ENCODE measurements around the gene FCMR. TPM values are rescaled to one million over a fixed set of nuclear protein-coding genes. Genes with fewer than 3 reads are reported as not detected.

FCMR gene, protein sequence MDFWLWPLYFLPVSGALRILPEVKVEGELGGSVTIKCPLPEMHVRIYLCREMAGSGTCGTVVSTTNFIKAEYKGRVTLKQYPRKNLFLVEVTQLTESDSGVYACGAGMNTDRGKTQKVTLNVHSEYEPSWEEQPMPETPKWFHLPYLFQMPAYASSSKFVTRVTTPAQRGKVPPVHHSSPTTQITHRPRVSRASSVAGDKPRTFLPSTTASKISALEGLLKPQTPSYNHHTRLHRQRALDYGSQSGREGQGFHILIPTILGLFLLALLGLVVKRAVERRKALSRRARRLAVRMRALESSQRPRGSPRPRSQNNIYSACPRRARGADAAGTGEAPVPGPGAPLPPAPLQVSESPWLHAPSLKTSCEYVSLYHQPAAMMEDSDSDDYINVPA
- total RNA-seq = 0.38 TPM in 1 of 2 replicates, not detected in the other

DNA sequence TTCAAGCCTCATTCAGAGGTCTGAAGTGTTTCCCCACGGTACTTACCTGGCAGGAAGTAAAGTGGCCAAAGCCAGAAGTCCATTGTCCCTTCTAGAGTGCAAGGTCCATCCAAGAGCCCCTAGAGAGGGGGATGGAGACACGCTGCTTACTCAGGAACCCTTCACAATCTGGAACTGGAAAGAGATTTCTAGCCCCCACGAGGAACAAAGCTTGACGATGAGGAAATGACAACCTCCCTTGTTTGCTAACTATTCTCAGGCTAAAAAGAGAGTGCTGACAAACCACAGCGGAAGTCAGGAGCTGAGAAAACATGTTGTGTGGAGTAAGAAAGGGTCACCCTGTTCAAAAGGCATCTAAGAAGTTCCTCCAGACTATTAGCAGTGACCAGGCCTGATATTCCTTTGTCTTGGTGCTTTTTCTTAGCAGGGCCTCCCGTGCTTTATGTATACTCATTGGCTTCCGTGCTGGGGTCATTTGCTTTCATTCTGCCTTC, at the start of gene FCMR:
TSS of gene FCMR (minus strand) at position 170 of the 494 bp plus-strand sequence. CDS start at position 83, 87 bp downstream.
- TF ChIP-seq, protein P1, sequence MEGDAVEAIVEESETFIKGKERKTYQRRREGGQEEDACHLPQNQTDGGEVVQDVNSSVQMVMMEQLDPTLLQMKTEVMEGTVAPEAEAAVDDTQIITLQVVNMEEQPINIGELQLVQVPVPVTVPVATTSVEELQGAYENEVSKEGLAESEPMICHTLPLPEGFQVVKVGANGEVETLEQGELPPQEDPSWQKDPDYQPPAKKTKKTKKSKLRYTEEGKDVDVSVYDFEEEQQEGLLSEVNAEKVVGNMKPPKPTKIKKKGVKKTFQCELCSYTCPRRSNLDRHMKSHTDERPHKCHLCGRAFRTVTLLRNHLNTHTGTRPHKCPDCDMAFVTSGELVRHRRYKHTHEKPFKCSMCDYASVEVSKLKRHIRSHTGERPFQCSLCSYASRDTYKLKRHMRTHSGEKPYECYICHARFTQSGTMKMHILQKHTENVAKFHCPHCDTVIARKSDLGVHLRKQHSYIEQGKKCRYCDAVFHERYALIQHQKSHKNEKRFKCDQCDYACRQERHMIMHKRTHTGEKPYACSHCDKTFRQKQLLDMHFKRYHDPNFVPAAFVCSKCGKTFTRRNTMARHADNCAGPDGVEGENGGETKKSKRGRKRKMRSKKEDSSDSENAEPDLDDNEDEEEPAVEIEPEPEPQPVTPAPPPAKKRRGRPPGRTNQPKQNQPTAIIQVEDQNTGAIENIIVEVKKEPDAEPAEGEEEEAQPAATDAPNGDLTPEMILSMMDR (IDR thresholded peaks at IDR 0.05; ENCODE audit: insufficient read depth, low read length, severe bottlenecking) = no peak
- FAIRE-seq (no peak), DNase-seq (ENCODE audit: low read depth) (peak; percentile 54)
- Histone ChIP-seq H3K36me3 (ENCODE audit: control insufficient read depth, insufficient read depth, low read length) (no peaks in the 10 kb centered on the region), H3K27me3 (ENCODE audit: control insufficient read depth, insufficient read depth, low read length) (no peaks in the 10 kb centered on the region), H3K4me3 (ENCODE audit: low read depth, low read length) (no peak within 1 kb of the TSS)

DNA sequence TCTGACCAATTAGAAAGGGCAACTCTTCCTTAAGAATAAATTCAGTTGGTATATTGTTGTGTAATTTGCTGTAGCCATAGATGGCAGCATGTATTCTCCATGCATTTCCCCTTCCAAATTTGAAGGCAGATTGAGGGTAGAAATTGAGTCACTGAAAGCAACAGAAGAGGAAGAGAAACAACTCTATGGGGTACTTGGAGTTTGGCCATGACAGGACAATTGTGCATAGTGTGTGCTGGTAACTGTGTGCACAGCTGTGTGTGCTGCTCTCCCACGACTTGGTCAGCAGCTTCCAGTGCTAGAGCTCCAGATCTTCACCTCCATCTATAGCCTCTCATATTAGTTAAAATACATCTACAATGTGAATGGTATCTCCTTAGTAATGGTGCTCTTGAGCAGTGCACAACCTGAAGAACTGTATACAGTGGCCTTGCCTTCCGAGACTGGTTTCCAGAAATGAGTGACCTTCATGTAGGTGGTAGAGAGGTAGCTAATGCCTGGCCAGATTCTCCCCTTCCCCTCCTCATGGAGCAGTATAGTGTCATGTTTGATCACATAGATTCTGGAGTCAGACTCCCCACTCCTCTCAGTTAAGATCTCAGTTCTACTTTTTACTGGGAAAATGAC, 49.4 kb upstream of the FCMR start:
- Histone ChIP-seq H3K36me3 (ENCODE audit: control insufficient read depth, insufficient read depth, low read length) (no peaks in the 10 kb centered on the region), H3K4me3 (ENCODE audit: low read depth, low read length) (no peak overlapping the region), H3K27me3 (ENCODE audit: control insufficient read depth, insufficient read depth, low read length) (no peaks in the 10 kb centered on the region)
- TF ChIP-seq, protein P1 (IDR thresholded peaks at IDR 0.05; ENCODE audit: insufficient read depth, low read length, severe bottlenecking) = no peak
- no peak for DNase-seq (ENCODE audit: low read depth)
- no peak for FAIRE-seq

DNA sequence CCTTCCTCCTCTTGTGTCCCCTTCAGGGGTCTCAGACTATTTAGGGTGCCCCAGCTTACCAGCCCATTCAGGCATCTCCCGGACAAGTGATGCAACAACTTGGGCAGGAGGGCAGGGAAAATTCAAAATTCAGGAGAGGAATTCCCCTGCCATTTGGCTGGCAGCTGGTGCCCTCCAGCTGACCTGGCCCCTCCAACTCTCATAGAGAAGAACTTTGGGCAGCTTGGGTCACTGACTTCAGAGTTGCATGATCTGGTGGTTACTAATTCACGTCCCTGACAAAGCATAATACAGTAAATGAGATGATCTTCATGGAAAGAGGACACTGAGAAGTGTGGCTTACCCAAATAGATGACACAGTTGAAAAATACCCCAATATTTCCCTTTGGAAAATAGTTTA, 48.7 kb upstream of the FCMR start, which contains the start of gene FCAMR:
TSS of gene FCAMR (minus strand) at position 15 of the 400 bp plus-strand sequence. CDS start 335 bp downstream, outside the sequence.
- no peaks in the 10 kb centered on the region for H3K27me3 ChIP-seq (ENCODE audit: control insufficient read depth, insufficient read depth, low read length)
- no peak for FAIRE-seq

DNA sequence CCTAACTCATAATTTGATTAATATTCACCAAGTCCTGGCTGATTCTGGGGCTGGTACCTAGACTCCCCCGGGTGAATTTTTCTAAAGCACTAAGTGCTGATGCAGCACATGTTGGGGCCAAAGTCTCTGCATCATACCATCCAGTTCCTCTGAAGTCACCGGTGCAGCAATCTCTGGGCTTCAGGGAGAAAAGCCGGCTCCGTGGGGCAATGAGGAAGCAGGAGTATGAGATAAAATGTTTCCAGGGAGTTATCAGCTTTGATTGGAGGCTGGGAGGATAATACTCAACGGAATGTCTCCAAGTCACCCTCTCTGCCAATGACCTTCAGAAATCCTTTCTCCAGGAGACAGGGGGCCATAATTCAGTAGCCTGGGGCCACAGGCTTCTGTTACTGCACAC, 47.3 kb upstream of the FCMR start:
- FAIRE-seq = no peak
- no peaks in the 10 kb centered on the region for H3K36me3 ChIP-seq (ENCODE audit: control insufficient read depth, insufficient read depth, low read length)
- no peak for DNase-seq (ENCODE audit: low read depth)
- H3K4me3 ChIP-seq (ENCODE audit: low read depth, low read length) = no peak overlapping the region
- no peaks in the 10 kb centered on the region for H3K27me3 ChIP-seq (ENCODE audit: control insufficient read depth, insufficient read depth, low read length)
- TF ChIP-seq, protein P1 (IDR thresholded peaks at IDR 0.05; ENCODE audit: insufficient read depth, low read length, severe bottlenecking) = no peak

More for the DNA sequence above, 48.7 kb upstream of the FCMR start, which contains the start of gene FCAMR:
- Histone ChIP-seq H3K36me3 (ENCODE audit: control insufficient read depth, insufficient read depth, low read length) (no peaks in the 10 kb centered on the region), H3K4me3 (ENCODE audit: low read depth, low read length) (no peak within 1 kb of the TSS)
- DNase-seq (ENCODE audit: low read depth) = no peak
- TF ChIP-seq, protein P1 (IDR thresholded peaks at IDR 0.05; ENCODE audit: insufficient read depth, low read length, severe bottlenecking) = no peak

DNA sequence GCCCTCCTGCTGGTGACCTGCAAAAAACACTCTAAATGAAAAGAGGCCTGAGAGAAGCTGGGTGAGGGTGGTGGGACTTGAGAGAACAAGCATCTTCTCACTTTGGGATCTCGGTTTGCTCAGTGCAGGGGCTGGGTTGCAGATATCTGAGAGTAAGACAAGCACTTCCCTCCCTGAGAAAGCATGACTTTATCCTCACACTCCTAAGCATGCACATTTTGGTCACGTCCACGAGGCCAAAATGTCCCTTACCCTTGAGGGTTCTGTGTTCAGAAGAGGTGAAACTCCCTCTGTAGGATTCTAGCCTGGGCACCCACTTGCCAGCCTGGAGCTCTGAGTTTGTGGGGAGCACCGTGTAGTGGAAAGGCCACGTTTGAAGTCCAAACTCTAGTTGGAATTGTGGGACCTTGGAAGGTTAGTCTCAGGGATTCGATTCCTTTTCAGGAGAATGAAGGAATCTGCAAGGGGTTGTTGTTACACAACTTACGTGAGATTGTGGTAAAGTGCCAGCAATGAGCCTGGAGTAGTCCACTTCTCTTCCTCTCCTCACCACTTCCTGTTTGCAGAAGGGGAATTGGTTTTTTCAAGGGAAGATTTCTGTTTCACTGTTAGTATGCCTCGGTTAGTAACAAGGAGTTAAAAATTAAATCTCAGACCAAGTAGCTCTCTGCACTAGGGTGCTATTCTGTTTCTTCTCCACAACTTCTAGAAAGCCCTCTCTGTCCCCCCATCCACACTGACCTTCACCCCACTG, 45.5 kb upstream of the FCMR start:
- H3K27me3 ChIP-seq (ENCODE audit: control insufficient read depth, insufficient read depth, low read length) = no peaks in the 10 kb centered on the region
- TF ChIP-seq, protein P1 (IDR thresholded peaks at IDR 0.05; ENCODE audit: insufficient read depth, low read length, severe bottlenecking) = no peak
- no peaks in the 10 kb centered on the region for H3K36me3 ChIP-seq (ENCODE audit: control insufficient read depth, insufficient read depth, low read length)
- DNase-seq (ENCODE audit: low read depth) (peak; percentile 39), FAIRE-seq (no peak)
- H3K4me3 ChIP-seq (ENCODE audit: low read depth, low read length) = no peak overlapping the region
